D341Med (cell line): ENCODE measurements around the gene TET1.
"Not testable (repeated sequence)": the region's sequence is repeated elsewhere in the genome, so short reads cannot be mapped to it uniquely, and the experiment has no call there.

ENCODE experiments used
- DNase-seq: peaks from one replicate; pipeline ENCODE4 v3.0.0; 2012; ENCODE audit warnings: low spot score

Gene TET1

GRCh38 chr10:68613974-68614373, 53.8 kb downstream of the TET1 start:
- not testable (repeated sequence) for DNase-seq

- DNase-seq, result not testable (repeated sequence)
These were observed 57.6 kb downstream of the TET1 start for GRCh38 chr10:68617691-68618090.

- no peak for DNase-seq
These were observed 58.1 kb downstream of the TET1 start for GRCh38 chr10:68618234-68618633.

GRCh38 chr10:68619595-68619994, 59.5 kb downstream of the TET1 start:
- DNase-seq, result no peak

GRCh38 chr10:68625316-68625921, 65.3 kb downstream of the TET1 start:
- DNase-seq, result no peak

GRCh38 chr10:68628576-68629127, 68.5 kb downstream of the TET1 start:
- no peak for DNase-seq

- DNase-seq, result not testable (repeated sequence)
These were observed 72.1 kb downstream of the TET1 start for GRCh38 chr10:68632271-68632560.

GRCh38 chr10:68633281-68633680, 73.1 kb downstream of the TET1 start:
- no peak for DNase-seq

- no peak for DNase-seq
These were observed 73.8 kb downstream of the TET1 start for GRCh38 chr10:68633816-68634466.

GRCh38 chr10:68636335-68636734, 76.2 kb downstream of the TET1 start:
- DNase-seq, result no peak

GRCh38 chr10:68643550-68643949, 83.4 kb downstream of the TET1 start:
- DNase-seq, result not testable (repeated sequence)

- DNase-seq, result no peak
These were observed 87.7 kb downstream of the TET1 start for GRCh38 chr10:68647672-68648341.

GRCh38 chr10:68655620-68656126, 95.5 kb downstream of the TET1 start:
- DNase-seq, result no peak

- DNase-seq, result no peak
These were observed 105.7 kb downstream of the TET1 start for GRCh38 chr10:68665841-68666240.

- no peak for DNase-seq
These were observed 106.2 kb downstream of the TET1 start for GRCh38 chr10:68666280-68666760.

GRCh38 chr10:68668231-68668630, 108.1 kb downstream of the TET1 start:
- no peak for DNase-seq

GRCh38 chr10:68668972-68669371, 108.8 kb downstream of the TET1 start:
- DNase-seq, result no peak

GRCh38 chr10:68684413-68684812, 124.3 kb downstream of the TET1 start:
- DNase-seq, result no peak

GRCh38 chr10:68696018-68696417, 135.9 kb downstream of the TET1 start:
- no peak for DNase-seq

- no peak for DNase-seq
These were observed 137.0 kb downstream of the TET1 start for GRCh38 chr10:68697106-68697505.

- DNase-seq, result no peak
These were observed 140.1 kb downstream of the TET1 start for GRCh38 chr10:68700197-68700596.

- DNase-seq, result no peak
These were observed 145.4 kb downstream of the TET1 start for GRCh38 chr10:68705548-68705947.

- not testable (repeated sequence) for DNase-seq
These were observed 148.8 kb downstream of the TET1 start for GRCh38 chr10:68708987-68709386.
